MM.1S (cell line): ENCODE data around the gene FUT8.

Experiments
- DNase-seq: peaks from one replicate; pipeline ENCODE4 v3.0.0-alpha.2; 2015
- H2AFZ ChIP-seq: fragments of 300-600 bp; sonication (generic); 2 replicates; pipeline ENCODE4 v1.6.0; 2016; ENCODE audit warnings: antibody characterized with exemption, low read length
- H3F3A ChIP-seq: fragments of 300-600 bp; sonication (generic); 2 replicates; pipeline ENCODE4 v1.6.1; 2016; ENCODE audit warnings: mild to moderate bottlenecking, antibody characterized with exemption, low read length, moderate library complexity, mixed read lengths; ENCODE audit not compliant: insufficient read depth
- H3K27ac ChIP-seq: fragments of 300-600 bp; sonication (generic); 2 replicates; pipeline ENCODE4 v1.5.1; 2016; ENCODE audit warnings: mild to moderate bottlenecking, low read length
- H3K27me3 ChIP-seq: fragments of 300-600 bp; sonication (generic); replicated peaks from 2 replicates; pipeline ENCODE4 v1.6.0; 2016; ENCODE audit warnings: low read length; ENCODE audit not compliant: insufficient read depth
- H3K36me3 ChIP-seq: fragments of 300-600 bp; sonication (generic); replicated peaks from 2 replicates; pipeline ENCODE4 v1.6.1; 2016; ENCODE audit warnings: mild to moderate bottlenecking, low read length, mixed read lengths; ENCODE audit not compliant: insufficient read depth
- H3K4me1 ChIP-seq: fragments of 300-600 bp; sonication (generic); 2 replicates; pipeline ENCODE4 v1.6.1; 2016; ENCODE audit warnings: low read length, mixed read lengths
- H3K4me2 ChIP-seq: fragments of 300-600 bp; sonication (generic); 2 replicates; pipeline ENCODE4 v1.6.0; 2016; ENCODE audit warnings: low read depth, low read length
- H3K4me3 ChIP-seq: fragments of 300-600 bp; sonication (generic); 2 replicates; pipeline ENCODE4 v1.5.1; 2016; ENCODE audit warnings: low read length, mixed read lengths
- H3K79me2 ChIP-seq: fragments of 300-600 bp; sonication (generic); 2 replicates; pipeline ENCODE4 v1.6.1; 2016; ENCODE audit warnings: mixed run types, low read length, mixed read lengths
- H3K9ac ChIP-seq: fragments of 300-600 bp; sonication (generic); 2 replicates; pipeline ENCODE4 v1.6.1; 2016; ENCODE audit warnings: low read length, mixed read lengths
- H3K9me2 ChIP-seq: fragments of 300-600 bp; sonication (generic); replicated peaks from 2 replicates; pipeline ENCODE4 v1.6.1; 2016; ENCODE audit warnings: mild to moderate bottlenecking, low read length, mixed read lengths; ENCODE audit not compliant: insufficient read depth
- H3K9me3 ChIP-seq: fragments of 300-600 bp; sonication (generic); replicated peaks from 2 replicates; pipeline ENCODE4 v1.6.1; 2016; ENCODE audit warnings: mild to moderate bottlenecking, low read length, mixed read lengths; ENCODE audit not compliant: insufficient read depth
- H4K20me1 ChIP-seq: fragments of 300-600 bp; sonication (generic); 2 replicates; pipeline ENCODE4 v1.6.1; 2016; ENCODE audit warnings: mild to moderate bottlenecking, low read length, moderate library complexity, mixed read lengths; ENCODE audit not compliant: insufficient read depth
- CTCF ChIP-seq: fragments of 300-600 bp; sonication (generic); IDR thresholded peaks from 2 replicates; pipeline ENCODE4 v1.5.1; 2016; ENCODE audit warnings: antibody characterized with exemption, low read length, mixed read lengths
- EZH2 ChIP-seq: fragments of 300-600 bp; sonication (generic); optimal IDR thresholded peaks from 2 replicates; pipeline ENCODE3; 2017; ENCODE audit warnings: low read depth, mild to moderate bottlenecking, antibody characterized with exemption, low read length, mixed read lengths
- EZH2phosphoT487 ChIP-seq: fragments of 300-600 bp; sonication (generic); IDR thresholded peaks from 2 replicates; pipeline ENCODE4 v1.6.1; 2018; ENCODE audit warnings: antibody characterized with exemption, low read length

The FUT8 gene

GRCh38 chr14:65432361-65432948 is 19.9 kb downstream of the FUT8 start:
- Histone ChIP-seq H3K36me3 (no peaks in the 10 kb centered on the region; the same call in 1 of the 2 replicates), H3K9me3 (no peaks in the 10 kb centered on the region), H3K27me3 (no peaks in the 10 kb centered on the region), H4K20me1 (no peaks in the 10 kb centered on the region), H3K4me2 (no peak overlapping the region), H3K27ac (no peak overlapping the region), H3K4me1 (no peaks in the 10 kb centered on the region), H3K4me3 (no peak overlapping the region), H3K9ac (no peak overlapping the region), H2AFZ (no peak overlapping the region), H3K79me2 (peaks cover 15% of the 10 kb centered on the region), H3F3A (no peaks in the 10 kb centered on the region), H3K9me2 (no peaks in the 10 kb centered on the region)
- TF ChIP-seq CTCF: no peak
- TF ChIP-seq EZH2phosphoT487: no peak
- no peak for TF ChIP-seq EZH2
- no peak for DNase-seq

GRCh38 chr14:65433157-65433556 is 20.6 kb downstream of the FUT8 start:
- Histone ChIP-seq H3K27me3 (no peaks in the 10 kb centered on the region), H3K9ac (no peak overlapping the region), H3K9me2 (no peaks in the 10 kb centered on the region), H3K79me2 (peaks cover 10% of the 10 kb centered on the region), H2AFZ (no peak overlapping the region), H3F3A (no peaks in the 10 kb centered on the region), H3K9me3 (no peaks in the 10 kb centered on the region), H3K4me3 (no peak overlapping the region), H3K4me1 (no peaks in the 10 kb centered on the region), H3K36me3 (no peaks in the 10 kb centered on the region; the same call in 1 of the 2 replicates), H3K27ac (no peak overlapping the region), H4K20me1 (no peaks in the 10 kb centered on the region), H3K4me2 (no peak overlapping the region)
- TF ChIP-seq EZH2: no peak
- TF ChIP-seq CTCF: no peak
- TF ChIP-seq EZH2phosphoT487: no peak
- DNase-seq: no peak

DNA sequence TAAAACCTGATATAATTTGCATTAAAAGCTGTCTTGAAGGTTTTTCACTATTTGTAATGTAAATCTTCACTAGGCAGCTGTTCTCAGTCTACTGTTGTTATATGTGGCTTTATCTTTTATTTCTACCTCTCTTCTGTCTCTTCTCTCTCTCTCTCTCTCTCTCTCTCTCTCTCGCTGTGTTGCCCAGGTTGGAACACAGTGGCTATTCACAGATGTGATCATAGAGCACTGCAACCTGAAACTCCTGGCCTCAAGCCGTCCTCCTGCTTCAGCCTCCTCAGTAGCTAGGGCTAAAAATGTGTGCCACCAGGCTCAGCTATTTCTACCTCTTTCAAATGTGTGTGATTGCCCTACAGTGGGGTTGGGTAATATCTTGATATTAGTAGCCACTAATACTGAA is 21.1 kb downstream of the FUT8 start:
- Histone ChIP-seq H3K36me3 (no peaks in the 10 kb centered on the region; the same call in 1 of the 2 replicates), H3K9me2 (no peaks in the 10 kb centered on the region), H3K27ac (no peak overlapping the region), H3F3A (no peaks in the 10 kb centered on the region), H3K27me3 (no peaks in the 10 kb centered on the region), H2AFZ (no peak overlapping the region), H3K4me1 (no peaks in the 10 kb centered on the region), H3K9me3 (no peaks in the 10 kb centered on the region), H4K20me1 (no peaks in the 10 kb centered on the region), H3K4me2 (no peak overlapping the region), H3K4me3 (no peak overlapping the region), H3K9ac (no peak overlapping the region), H3K79me2 (peaks cover 8% of the 10 kb centered on the region)
- no peak for DNase-seq
- no peak for TF ChIP-seq CTCF
- no peak for TF ChIP-seq EZH2
- no peak for TF ChIP-seq EZH2phosphoT487
